Embryonic facial prominence (tissue), 1 donor: ENCODE data around the gene ADRA2A.

Source experiments
- DNase-seq: peaks from one replicate; pipeline ENCODE4 v3.0.0-alpha.2; 2016; ENCODE audit errors: extremely low spot score

The ADRA2A gene

DNA sequence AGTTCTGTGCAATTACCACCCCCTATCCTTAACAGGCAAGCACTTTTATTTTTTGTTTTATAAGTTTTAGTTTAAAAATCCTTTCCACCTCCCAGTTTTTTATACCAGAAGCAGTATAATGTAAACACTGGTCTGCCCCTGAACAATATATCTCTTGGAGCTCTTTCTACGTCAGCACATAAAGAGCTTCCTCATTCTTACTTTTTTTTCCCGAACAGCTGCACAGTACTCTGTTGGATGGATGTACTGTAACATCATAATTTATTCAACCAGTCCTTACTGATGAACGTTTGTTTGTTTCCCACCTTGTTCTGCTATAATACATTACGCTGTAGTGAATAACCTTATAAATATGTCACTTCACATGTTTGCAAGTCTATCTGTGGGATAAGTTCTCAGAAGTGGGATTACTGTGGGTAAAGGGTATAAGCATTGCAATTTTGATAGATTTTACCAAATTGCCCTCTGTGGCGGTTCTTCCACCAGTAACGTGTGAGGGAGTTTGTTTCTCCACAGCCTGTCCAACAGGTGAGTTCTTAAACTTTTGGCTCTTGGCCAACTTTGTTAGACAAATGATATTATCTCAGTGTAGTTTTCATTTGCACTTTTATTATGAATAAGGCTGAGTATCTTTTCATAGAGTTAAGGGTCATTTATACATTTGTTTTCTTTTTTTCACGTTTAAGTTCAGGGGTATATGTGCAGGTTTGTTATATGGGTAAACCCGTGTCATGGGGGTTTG, 32.8 kb downstream of the ADRA2A start:
- no peak for DNase-seq

DNA sequence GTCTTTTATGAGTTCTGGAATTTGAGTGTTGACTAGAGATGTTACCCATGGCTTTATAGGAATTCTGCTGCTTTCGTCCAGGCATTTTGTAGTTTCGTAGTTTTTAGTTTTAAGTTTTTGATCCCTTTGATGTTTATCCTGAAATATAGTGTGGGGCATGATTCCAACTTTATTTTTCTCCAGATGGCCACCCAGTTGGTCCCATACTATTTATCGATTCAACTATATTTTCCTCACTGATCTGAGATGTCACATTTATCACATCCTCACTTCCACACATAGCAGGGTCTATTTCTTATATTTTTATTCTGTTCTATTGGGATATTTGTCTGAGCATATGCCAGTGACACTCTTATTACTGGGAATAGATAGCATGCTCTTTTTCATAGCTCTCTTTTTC, 33.9 kb downstream of the ADRA2A start:
- no peak for DNase-seq

DNA sequence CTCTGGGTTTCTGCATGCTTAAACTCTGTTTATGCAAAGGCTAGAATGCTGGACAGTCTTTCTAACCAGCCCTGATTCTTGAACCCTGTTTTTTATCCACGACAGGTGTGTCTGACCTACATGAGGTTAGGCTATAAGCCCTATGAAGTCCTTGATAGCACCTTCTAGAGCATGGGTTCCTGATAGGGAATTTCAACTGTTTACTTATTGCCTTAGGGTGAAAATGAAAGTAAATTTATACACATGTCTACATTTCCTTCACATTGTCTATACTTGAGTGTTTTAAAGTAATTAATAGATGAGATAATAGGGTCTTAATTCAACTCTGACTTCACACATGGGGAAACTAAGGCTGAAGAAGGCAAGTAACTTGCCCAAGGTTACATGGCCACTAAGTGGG, 35.5 kb downstream of the ADRA2A start:
- no peak for DNase-seq

DNA sequence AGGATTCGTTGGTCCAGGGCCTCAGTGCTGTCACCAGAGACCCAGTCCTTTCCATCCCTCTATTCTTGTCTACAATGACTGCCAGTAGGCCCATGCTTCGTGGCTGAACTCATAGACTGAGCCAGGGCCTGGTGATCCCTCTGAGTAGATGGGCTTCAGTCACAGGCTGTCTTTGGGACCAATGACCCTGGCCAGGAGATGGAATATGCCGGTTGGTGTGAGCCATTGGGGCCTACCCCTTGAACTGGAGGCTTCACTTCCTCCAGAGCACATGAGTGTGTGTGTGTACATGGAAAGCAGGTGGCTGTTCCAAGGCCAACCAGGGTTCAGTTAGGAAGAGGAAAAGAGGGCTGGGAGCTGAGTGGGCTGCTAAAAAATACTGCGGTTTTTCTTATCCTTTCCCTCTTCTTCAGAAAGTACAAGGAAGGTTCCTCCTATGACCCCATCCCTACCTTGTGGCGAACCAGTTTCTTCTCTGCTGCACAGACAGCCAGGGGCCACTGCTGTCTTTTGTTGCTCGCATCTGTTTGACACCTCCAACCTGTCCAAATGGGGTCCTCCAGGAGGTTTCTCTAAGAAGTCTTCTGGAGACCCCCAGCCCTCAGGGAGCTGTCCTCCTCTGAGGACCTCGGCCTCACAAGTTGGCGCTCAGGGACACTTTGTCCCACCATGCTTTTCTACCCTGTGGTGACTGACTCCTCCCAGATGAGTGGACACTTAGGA, 36.6 kb downstream of the ADRA2A start:
- no peak for DNase-seq

DNA sequence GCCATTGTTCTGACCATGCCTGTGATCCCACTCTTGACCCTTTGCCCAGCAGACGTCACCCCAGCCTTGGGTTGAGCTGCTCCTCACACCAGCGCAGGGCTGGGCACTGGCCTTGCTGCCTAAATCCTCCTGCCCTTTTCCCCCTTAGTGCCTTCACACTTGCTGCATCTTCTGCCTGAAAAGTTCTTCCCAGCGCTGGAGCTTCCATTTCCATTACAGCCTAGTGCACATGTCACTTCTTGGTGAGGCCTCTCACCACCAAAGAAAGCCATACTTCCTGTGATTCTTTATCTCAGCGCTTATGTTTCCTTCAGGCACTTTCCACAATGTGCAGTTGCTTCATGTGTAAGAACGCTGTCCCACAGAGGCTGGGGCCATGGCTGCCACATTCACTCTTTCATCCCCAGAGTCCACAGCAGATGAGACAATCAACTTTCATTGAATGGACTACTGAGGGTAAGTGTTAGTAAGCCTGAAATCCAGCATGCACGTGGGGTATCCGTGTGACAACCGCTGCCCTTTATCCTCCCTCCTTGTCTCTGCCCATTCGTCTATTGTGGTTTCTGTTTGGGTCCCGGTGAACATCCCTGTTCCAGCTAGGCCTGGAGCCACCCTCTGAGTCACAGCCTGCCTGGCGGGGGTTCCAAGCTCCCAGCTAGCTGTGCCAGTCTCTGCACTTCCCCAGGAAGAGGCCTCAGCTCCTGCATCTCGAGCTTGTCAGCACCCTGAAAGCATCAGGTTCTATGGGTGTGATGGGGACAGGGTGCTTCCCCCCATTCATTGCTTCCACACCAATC, 37.3 kb downstream of the ADRA2A start:
- no peak for DNase-seq

DNA sequence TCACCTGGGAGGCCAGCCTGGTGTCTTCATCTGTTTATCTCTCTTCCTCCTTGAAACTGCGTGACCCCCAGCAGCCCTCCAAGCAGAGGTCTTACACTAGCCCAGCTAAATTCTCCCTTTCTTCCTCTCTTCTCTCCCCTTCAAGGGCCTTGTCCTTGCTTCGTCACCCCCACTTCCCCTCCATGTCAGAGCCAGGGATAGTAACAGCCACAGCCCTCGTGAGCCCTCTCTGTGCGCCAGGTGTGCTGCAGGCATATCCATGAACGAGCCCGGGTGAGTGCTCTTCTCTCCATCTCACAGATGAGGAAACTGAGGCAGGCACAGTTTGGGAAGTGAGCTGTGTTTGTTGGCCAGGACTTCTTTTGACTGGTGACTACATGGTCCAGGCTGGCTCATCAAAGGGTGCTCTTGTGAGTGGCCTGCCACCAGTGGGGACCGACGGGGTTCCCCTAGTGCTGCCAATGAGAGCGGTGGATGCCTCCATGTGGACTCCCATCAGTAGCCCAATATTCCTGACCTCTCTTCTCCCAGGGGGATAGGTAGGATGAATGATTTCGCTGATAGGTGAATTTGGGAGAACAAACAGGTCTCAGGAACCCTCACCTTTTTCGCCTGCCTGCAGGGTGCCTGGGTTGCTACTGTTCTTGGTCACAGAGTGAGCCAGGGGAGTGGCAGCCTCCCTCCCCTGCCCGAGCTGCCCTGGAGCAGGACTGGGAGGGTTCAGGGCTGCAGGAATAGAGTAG, 38.1 kb downstream of the ADRA2A start:
- no peak for DNase-seq

DNA sequence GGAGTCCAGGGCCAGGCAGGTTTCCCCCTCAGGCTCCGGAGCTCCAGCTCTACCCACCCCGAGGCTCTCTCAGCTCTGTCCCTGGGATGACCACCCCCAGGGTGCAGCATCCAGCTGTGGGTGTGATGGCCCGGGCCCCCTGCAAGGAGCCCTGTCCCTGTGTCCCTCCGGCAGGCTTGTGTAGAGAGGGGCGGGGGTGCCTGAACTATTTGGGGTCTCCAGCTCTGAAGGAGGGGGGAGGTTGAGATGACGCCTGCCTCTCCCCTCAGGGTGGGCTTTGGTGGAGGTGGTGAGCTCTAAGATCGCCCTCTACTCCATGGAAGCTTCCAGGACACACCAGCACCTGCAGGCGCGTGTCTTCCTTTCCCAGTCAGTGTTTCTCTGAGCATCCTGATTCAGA, 39.4 kb downstream of the ADRA2A start:
- DNase-seq: no peak

DNA sequence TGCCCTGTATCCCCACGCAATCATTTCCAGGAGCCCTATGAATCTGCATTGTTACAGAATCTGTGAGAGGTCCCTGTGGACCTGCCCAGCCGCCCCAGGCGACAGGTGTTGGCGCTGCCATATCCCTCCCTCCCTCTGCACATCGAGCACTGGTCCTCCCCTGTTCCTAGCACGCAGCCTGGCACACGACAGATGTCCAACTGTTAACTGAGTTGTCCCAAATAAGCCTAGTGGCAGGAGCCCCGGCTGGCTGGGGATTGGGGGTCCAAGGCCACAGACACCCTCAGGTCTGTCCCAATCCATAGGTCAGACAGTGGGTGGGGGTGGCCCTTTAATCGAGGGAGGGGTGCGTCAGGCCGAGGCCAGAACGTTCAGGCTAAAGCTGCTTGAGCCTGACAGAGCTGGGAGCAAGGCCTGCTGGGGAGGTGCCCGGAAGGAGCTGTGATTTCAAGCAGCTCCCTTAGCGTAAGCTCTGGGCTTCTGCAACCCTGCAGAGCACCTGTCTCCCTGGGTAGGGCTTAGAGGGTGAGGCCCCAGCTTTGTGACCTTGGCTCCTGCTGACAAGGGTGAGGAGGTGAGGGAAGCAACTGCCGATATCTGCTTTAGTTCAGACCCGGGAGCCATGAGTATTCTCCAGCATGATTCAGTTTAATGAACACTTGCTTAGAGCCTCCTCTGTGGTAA, 40.1 kb downstream of the ADRA2A start:
- no peak for DNase-seq

DNA sequence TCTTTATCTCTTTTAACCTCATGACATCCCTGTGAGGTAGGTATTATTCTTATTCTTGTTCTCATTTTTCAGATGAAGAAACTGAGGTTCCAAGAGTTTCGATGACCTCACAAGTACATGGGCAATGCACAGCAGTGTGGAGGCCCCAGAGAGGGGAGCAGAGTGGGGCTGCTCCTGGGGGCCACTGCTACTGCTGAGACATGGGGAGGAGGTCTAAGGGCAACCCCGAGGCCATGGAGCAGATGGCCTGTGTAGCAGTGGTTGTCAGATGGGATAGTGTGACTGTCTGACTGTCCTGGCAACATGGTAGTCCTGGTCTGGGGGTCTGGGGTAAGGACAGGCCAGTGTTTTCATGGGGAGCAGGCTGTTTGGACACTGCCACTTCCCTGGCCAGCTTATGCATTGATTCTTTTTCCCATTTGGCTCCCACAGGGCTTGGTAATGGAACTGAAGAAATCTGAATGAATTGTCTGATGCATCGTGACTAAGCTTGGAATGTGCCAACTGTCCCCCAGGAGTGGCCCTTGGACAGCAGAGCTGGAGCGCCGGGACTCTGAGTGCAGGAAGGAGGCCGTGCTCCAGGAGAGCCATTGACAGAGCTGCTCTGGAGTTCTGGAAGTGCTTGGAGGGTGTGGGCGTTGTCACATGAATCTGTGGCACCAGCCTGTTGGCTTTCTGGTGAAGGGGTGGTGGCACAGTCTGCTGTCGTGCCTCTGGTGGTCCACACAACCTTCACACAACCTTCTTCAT, 40.9 kb downstream of the ADRA2A start:
- no peak for DNase-seq

DNA sequence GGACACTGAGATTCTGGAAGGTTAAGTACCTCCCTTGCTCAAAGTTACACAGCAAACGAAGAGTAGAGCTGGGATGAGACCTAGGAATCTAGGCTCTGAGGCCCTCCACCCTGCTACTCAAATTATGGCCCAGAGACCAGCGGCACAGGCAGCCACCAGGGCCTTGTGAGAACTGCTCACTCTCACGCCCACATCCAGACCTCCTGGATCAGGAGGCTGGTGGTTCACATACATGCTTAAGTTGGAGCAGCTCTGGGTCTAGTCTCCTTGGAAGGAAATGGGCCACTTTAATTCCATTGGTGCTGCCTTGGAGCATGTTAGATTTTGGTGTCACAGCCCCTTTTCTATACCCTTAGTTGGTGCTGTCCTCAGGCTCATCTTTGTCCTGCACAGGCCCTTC, 41.9 kb downstream of the ADRA2A start:
- DNase-seq: no peak

DNA sequence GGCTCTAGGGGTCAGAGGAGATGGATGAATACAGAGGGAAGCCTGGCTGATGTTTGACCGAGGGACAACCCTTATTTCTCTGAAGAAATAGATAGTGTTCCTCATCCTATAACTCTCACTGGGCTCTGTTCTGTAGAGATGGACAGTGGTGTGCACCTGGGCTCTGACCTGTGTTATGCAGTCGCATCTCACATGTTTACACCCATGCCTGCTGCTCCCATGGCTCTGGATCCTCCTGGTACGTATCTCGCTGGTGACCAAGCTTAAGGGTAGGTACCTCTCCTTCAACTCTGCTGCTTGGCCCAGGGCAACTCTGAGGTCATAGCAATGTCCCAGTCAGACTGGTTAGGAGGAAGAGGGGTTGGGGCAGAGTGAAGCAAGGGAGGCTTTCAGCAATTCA, 42.8 kb downstream of the ADRA2A start:
- no peak for DNase-seq

DNA sequence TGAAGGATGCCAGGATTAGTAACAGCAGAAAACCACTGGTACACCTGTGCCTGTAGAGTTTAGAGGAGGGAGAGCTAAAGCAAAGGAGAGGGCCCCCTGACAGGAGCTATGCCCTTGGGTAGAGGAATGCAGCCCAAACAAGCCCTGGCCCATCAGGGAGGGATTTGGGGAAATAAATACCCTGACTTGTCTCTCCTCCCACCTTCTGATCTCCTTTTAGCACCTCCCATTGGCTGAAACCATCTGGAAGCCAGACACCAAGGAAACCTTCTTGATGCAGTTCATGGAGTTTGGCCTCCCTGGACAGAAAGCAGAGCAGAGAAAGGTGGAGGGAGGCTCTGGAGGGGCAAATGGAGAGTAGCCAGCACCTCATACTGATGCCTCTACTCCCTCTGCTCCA, 45.3 kb downstream of the ADRA2A start:
- DNase-seq: no peak

DNA sequence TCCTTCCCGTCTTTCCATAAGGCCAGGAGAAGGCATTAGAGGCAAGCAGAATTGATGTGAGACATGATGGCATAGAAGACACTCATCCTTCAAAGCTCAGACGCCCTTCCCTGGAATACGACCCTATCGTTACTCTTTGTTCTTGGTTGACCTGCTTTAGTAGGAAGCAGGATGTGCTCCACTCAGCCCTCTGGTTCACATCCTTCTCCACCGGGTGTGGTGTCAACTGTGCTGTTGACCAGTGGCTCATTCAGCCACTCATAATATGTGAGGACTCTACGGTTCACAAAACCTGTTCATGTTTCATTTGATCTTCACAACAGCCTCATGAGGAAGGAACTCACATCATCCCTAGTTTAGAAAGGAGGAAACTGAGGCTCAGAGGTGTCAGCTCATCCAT, 47.1 kb downstream of the ADRA2A start:
- no peak for DNase-seq

DNA sequence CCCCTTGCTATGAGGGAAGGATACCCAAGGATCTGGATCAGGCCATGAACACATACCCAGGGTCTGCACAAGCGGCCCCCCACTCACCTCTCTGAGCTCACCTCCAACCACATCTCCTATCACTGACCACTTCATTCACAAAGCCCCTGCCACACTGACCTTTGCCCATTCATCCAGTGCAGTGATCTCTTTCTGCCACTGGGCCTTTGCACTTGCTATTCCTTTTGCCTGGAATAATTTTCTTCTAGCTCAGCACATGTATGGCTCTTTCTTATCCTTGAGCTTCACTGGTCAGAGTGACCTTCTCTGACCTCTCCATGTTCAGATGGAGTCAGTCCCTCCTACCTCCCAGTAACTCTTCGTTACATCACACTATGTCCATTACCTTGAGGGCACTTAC, 48.3 kb downstream of the ADRA2A start:
- DNase-seq: no peak

DNA sequence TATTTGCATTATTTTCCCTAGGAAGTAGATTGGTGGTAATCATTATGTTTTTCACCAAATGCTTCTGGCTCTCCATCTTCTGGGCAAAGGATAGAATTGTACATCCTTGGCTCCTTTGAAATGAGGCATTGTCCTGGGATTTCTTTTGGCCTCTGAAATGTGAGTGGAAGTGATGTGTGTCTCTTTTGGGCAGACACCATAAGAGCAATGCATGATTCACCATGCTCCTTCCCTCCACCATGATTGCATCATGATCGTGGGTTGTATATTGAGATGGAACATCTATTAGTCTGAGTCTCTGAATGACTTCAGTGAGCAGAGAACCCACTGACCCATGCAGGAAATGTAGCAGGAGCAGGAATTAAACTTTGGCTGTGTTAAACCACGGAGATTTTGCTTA, 49.2 kb downstream of the ADRA2A start:
- DNase-seq: no peak

DNA sequence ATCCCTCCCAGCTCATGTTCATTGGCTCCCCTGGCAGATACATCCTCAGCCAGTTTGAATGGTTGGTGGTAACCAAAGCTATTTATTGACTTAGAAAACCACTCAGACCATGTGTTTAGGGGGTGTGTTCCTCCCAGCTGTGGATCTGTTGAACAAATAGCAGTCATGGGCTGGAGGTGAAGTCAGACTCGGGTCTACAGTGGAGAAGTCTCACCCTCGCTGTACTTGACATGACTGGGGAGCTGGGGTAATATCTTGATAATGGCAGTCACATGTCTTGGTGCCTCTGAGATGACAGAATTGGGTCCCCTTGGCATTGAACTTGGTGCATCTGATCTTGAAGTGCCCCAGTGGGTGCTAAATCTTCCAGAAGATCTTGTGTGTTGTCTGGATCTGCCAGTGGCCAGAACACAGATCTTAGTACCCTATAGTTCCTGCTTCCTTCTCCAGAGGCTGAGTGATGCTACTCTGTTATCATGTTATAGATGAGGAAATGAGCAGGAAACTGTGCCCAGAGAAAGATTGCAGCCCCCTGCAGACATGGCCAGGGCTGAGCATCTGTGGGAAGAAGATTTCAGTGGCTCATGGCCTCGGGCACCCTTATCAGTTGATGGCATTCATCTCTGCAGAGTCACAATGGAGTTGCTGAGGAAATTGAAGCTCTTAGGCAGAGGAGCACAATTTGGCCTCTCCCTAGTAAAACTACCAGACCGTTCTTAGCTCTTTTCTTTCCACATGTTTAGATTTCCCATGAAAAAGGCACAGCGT, 50.4 kb downstream of the ADRA2A start:
- DNase-seq: no peak

DNA sequence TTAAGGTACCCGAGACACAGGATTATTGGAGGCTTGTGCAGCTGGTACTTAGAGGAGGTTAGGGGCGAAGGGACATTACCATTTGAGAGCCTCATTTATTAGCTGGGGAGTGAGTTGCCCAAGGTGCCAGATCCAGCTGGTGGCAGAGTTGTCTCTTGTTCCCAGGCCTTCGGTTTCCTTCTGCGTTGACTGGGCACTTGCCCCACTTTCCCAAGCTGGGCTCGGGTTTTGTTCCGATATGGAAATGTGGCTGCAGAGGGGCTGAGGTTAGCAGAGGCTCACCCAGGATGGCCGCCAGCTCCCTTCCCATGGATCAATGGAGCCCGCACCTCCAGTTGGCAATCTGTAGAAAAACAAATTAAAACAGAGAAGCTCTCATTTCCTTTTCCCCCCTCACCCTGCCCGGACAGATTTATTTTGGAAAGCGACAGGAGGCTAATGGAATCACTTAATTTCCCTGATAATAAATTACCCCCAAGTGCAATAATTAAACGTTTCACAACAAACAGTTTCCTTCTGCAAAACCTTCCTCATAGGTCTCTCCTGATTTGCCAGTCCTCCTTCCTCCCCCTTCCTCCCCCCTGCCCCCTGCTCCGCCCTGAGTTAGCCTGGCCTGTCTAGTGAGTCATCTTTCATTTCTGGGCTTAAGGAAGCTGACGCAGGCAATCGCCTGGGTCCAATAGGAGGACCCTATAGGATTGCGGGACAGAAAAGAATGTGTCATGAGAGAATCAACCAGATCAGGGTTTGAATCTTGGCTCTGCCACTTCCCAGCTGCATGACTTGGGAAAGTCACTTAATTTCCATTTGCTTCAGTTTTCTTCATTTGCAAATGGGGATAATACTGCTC, 51.7 kb downstream of the ADRA2A start:
- no peak for DNase-seq

DNA sequence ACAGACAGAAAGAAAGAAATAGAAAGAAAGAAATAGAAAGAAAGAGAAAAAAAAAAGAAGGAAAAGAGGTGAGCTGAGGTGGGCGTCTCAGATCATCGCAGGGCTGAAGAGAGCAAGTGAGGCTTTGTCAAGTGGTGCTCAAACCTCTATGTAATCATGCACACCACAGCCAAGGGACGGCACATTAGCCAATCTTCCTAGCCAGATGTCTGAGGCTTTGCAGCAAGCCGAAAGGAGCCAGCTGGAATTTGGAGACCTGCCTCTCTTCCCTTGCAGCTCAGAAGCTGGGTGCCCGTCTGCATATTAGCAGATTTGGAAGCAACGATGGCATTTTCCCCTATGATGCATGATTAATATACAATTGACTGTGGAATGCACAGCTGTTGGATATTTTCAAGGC, 52.5 kb downstream of the ADRA2A start:
- no peak for DNase-seq

DNA sequence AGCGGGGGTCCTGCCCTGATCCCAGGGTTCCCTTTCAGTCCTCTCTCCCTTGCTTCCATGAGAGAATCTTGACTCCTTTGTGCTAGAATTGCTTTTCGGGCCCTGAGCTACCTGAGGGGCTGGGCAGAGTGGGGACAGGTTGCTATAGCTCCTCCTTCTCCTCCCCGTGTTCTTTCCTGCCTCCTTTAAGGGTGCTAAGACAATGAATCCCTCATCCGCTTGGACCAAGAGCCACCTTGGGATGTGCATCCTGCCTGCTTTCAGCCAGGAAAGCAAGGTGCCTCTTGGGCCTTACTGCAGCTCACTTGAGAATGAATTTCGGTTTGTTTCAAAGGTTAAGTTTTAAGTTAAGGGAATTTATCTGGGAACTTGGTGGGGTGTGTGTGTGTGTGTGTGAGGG, 53.6 kb downstream of the ADRA2A start:
- DNase-seq: no peak
